ENCODE data around the gene HMX1.

- TF ChIP-seq, protein P1, sequence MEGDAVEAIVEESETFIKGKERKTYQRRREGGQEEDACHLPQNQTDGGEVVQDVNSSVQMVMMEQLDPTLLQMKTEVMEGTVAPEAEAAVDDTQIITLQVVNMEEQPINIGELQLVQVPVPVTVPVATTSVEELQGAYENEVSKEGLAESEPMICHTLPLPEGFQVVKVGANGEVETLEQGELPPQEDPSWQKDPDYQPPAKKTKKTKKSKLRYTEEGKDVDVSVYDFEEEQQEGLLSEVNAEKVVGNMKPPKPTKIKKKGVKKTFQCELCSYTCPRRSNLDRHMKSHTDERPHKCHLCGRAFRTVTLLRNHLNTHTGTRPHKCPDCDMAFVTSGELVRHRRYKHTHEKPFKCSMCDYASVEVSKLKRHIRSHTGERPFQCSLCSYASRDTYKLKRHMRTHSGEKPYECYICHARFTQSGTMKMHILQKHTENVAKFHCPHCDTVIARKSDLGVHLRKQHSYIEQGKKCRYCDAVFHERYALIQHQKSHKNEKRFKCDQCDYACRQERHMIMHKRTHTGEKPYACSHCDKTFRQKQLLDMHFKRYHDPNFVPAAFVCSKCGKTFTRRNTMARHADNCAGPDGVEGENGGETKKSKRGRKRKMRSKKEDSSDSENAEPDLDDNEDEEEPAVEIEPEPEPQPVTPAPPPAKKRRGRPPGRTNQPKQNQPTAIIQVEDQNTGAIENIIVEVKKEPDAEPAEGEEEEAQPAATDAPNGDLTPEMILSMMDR (IDR thresholded peaks at IDR 0.05; ENCODE audit: insufficient read depth, low read length): no peak
- TF ChIP-seq GABPA (IDR thresholded peaks at IDR 0.05; ENCODE audit: low read depth): no peak
These were observed 48.8 kb upstream of the HMX1 start for GRCh38 chr4:8920289-8920965.
